Spinal cord (tissue), 10 donors: ENCODE data around the gene GIMAP6. TPM values are rescaled to one million over a fixed set of nuclear protein-coding genes. Genes with fewer than 3 reads are reported as not detected.
A peak's percentile ranks its signal among the peaks of the same experiment; 100 is the strongest.

Experiments used
- DNase-seq, 6 donors: peaks; one replicate each; pipeline versions ENCODE4 v3.0.0 to v3.0.0-alpha.2; 2013 to 2015; ENCODE audit warnings: low spot score in 6 of 6, low read depth in 4 of 6
- H3K27ac ChIP-seq: one replicate; pipeline ENCODE4 v1.5.1; 2013; ENCODE audit warnings: low read depth, low read length, control low read depth
- H3K27me3 ChIP-seq: one replicate; pipeline ENCODE4 v1.6.1; 2013; ENCODE audit warnings: low read length; ENCODE audit not compliant: control insufficient read depth, insufficient read depth
- H3K36me3 ChIP-seq: one replicate; pipeline ENCODE4 v1.6.1; 2013; ENCODE audit warnings: low read length; ENCODE audit not compliant: control insufficient read depth, insufficient read depth
- H3K4me1 ChIP-seq: one replicate; pipeline ENCODE4 v1.6.1; 2013; ENCODE audit warnings: low read length; ENCODE audit not compliant: control insufficient read depth, insufficient read depth
- H3K4me3 ChIP-seq: one replicate; pipeline ENCODE4 v1.5.1; 2013; ENCODE audit warnings: low read depth, low read length, control low read depth
- H3K9me3 ChIP-seq: one replicate; pipeline ENCODE4 v1.6.1; 2013; ENCODE audit warnings: low read length; ENCODE audit not compliant: control insufficient read depth, insufficient read depth
- WGBS: methylation state at CpG from one replicate; pipeline ENCODE4 v1.1.5; 2013; ENCODE audit warnings: missing lambda C conversion rate; ENCODE audit not compliant: insufficient coverage; 5-methylcytosine and 5-hydroxymethylcytosine counted together
- polyA plus RNA-seq, 2 donors: library from polyadenylated mRNA; unstranded; fragments of 120-200 nt; gene quantifications; one replicate each; pipeline ENCODE4 v1.2.1, GENCODE V29; 2013; ENCODE audit not compliant: insufficient read length in 2 of 2
- total RNA-seq, 2 donors: library from RNA; depleted of rRNA in 1 of 2; stranded (reverse); fragments of 120-200 nt in 1 of 2; fragments of >200 nt in 1 of 2; gene quantifications; one replicate each; pipeline versions ENCODE4 v1.2.3 to v1.2.4, GENCODE V29; 2013 to 2014
- donor health status: healthy.

GIMAP6 gene
- total and polyA plus RNA-seq, 4 donors, result 9.1 to 24.8 (median 10.7) TPM

- no peak overlapping the region for H3K4me3 ChIP-seq
- no peaks in the 10 kb centered on the region for H3K27me3 ChIP-seq
- no peaks in the 10 kb centered on the region for H3K4me1 ChIP-seq
- no peak overlapping the region for H3K27ac ChIP-seq
- DNase-seq, result no peak
- WGBS, result 71% methylated on average over 1 of the region's 3 CpGs
- H3K36me3 ChIP-seq, result no peaks in the 10 kb centered on the region
- H3K9me3 ChIP-seq, result no peaks in the 10 kb centered on the region
Observed at GRCh38 chr7:150648353-150649079, 16.3 kb upstream of the GIMAP6 start.

- Histone ChIP-seq H3K27me3 (no peaks in the 10 kb centered on the region), H3K9me3 (no peaks in the 10 kb centered on the region), H3K36me3 (no peaks in the 10 kb centered on the region), H3K4me1 (no peaks in the 10 kb centered on the region), H3K4me3 (no peak overlapping the region), H3K27ac (no peak overlapping the region)
- 76% methylated on average over 2 of the region's 6 CpGs for WGBS
- DNase-seq, result no peak
Observed at GRCh38 chr7:150645259-150646020, 13.3 kb upstream of the GIMAP6 start.

- WGBS, result 91% methylated on average over 5 of the region's 5 CpGs
- Histone ChIP-seq H3K4me1 (no peaks in the 10 kb centered on the region), H3K36me3 (no peaks in the 10 kb centered on the region), H3K9me3 (peaks cover 3% of the 10 kb centered on the region), H3K27me3 (no peaks in the 10 kb centered on the region), H3K4me3 (no peak overlapping the region), H3K27ac (no peak overlapping the region)
- DNase-seq, result no peak
Observed at GRCh38 chr7:150642926-150643325, 10.7 kb upstream of the GIMAP6 start.

- H3K36me3 ChIP-seq, result no peaks in the 10 kb centered on the region
- H3K4me1 ChIP-seq, result no peaks in the 10 kb centered on the region
- peaks cover 3% of the 10 kb centered on the region for H3K9me3 ChIP-seq
- no peak overlapping the region for H3K4me3 ChIP-seq
- H3K27ac ChIP-seq, result no peak overlapping the region
- no peak for DNase-seq
- H3K27me3 ChIP-seq, result no peaks in the 10 kb centered on the region
Observed at GRCh38 chr7:150641854-150642253, 9.7 kb upstream of the GIMAP6 start.

GRCh38 chr7:150633926-150634325 lies 1.7 kb upstream of the GIMAP6 start:
- Histone ChIP-seq H3K27me3 (no peaks in the 10 kb centered on the region), H3K4me3 (no peak overlapping the region), H3K9me3 (peaks cover 3% of the 10 kb centered on the region), H3K4me1 (no peaks in the 10 kb centered on the region), H3K27ac (no peak overlapping the region), H3K36me3 (no peaks in the 10 kb centered on the region)
- no peak for DNase-seq
- 33% methylated on average over 1 of the region's 1 CpG for WGBS

GRCh38 chr7:150631084-150631826 lies 930 bp downstream of the GIMAP6 start:
- Histone ChIP-seq H3K4me3 (peak overlapping the region; percentile 7), H3K27ac (no peak overlapping the region), H3K36me3 (no peaks in the 10 kb centered on the region), H3K4me1 (no peaks in the 10 kb centered on the region), H3K27me3 (no peaks in the 10 kb centered on the region), H3K9me3 (no peaks in the 10 kb centered on the region)
- 90% methylated on average over 7 of the region's 8 CpGs for WGBS
- no peak for DNase-seq

- Histone ChIP-seq H3K4me1 (no peaks in the 10 kb centered on the region), H3K36me3 (no peaks in the 10 kb centered on the region), H3K27ac (no peak overlapping the region), H3K4me3 (no peak overlapping the region), H3K27me3 (no peaks in the 10 kb centered on the region), H3K9me3 (no peaks in the 10 kb centered on the region)
- WGBS, result 95% methylated on average over 7 of the region's 9 CpGs
- DNase-seq, result no peak
Observed at GRCh38 chr7:150629347-150629746, 2.8 kb downstream of the GIMAP6 start.

- Histone ChIP-seq H3K36me3 (no peaks in the 10 kb centered on the region), H3K4me1 (no peaks in the 10 kb centered on the region), H3K27ac (no peak overlapping the region), H3K27me3 (no peaks in the 10 kb centered on the region), H3K9me3 (no peaks in the 10 kb centered on the region), H3K4me3 (no peak overlapping the region)
- DNase-seq, result no peak
- 96% methylated on average over 18 of the region's 18 CpGs for WGBS
Observed at GRCh38 chr7:150627959-150628358, 4.2 kb downstream of the GIMAP6 start.

GRCh38 chr7:150626696-150627095 lies 5.5 kb downstream of the GIMAP6 start:
- no peaks in the 10 kb centered on the region for H3K4me1 ChIP-seq
- no peak overlapping the region for H3K4me3 ChIP-seq
- no peaks in the 10 kb centered on the region for H3K27me3 ChIP-seq
- no peaks in the 10 kb centered on the region for H3K9me3 ChIP-seq
- H3K27ac ChIP-seq, result no peak overlapping the region
- DNase-seq, result no peak
- no CpG with 5 or more reads among the region's 4 CpGs for WGBS
- no peaks in the 10 kb centered on the region for H3K36me3 ChIP-seq
